Parathyroid adenoma (tissue), 2 donors: Measurements from ENCODE around the gene TRIM71.
"Not testable (repeated sequence)": the region's sequence is repeated elsewhere in the genome, so short reads cannot be mapped to it uniquely, and the experiment has no call there.

ENCODE experiments used
- H2AFZ ChIP-seq: fragments of 300-600 bp; sonication (generic); one replicate; pipeline ENCODE4 v1.7.0; 2017; ENCODE audit warnings: antibody characterized with exemption, mild to moderate bottlenecking
- H3K27ac ChIP-seq: fragments of 300-600 bp; sonication (generic); one replicate; pipeline ENCODE4 v1.7.0; 2017
- H3K27me3 ChIP-seq: fragments of 300-600 bp; sonication (generic); one replicate; pipeline ENCODE4 v1.7.0; 2017; ENCODE audit warnings: low read length; ENCODE audit not compliant: control insufficient read depth, insufficient read depth
- H3K36me3 ChIP-seq: fragments of 300-600 bp; sonication (generic); one replicate; pipeline ENCODE4 v1.7.0; 2017; ENCODE audit warnings: low read length; ENCODE audit not compliant: control insufficient read depth, insufficient read depth
- H3K4me1 ChIP-seq: fragments of 300-600 bp; sonication (generic); one replicate; pipeline ENCODE4 v1.7.0; 2017; ENCODE audit warnings: control low read depth
- H3K4me2 ChIP-seq: fragments of 300-600 bp; sonication (generic); one replicate; pipeline ENCODE4 v1.7.0; 2017; ENCODE audit warnings: low read length
- H3K4me3 ChIP-seq: fragments of 300-600 bp; sonication (generic); one replicate; pipeline ENCODE4 v1.7.0; 2017; ENCODE audit warnings: low read depth, low read length
- H3K79me2 ChIP-seq: fragments of 300-600 bp; sonication (generic); one replicate; pipeline ENCODE4 v1.7.0; 2017; ENCODE audit warnings: control low read depth
- H3K9ac ChIP-seq: fragments of 300-600 bp; sonication (generic); one replicate; pipeline ENCODE4 v1.7.0; 2017; ENCODE audit warnings: mild to moderate bottlenecking
- H3K9me3 ChIP-seq: fragments of 300-600 bp; sonication (generic); one replicate; pipeline ENCODE4 v1.7.0; 2017; ENCODE audit warnings: low read length; ENCODE audit not compliant: control insufficient read depth
- TF ChIP-seq, protein P1 (sequence below): fragments of 300-600 bp; sonication (generic); IDR thresholded peaks from one replicate; pipeline ENCODE4 v1.7.0; 2017; ENCODE audit warnings: antibody characterized with exemption, mild to moderate bottlenecking
- donor health status: primary hyperparathyroidism.

The TRIM71 gene

DNA sequence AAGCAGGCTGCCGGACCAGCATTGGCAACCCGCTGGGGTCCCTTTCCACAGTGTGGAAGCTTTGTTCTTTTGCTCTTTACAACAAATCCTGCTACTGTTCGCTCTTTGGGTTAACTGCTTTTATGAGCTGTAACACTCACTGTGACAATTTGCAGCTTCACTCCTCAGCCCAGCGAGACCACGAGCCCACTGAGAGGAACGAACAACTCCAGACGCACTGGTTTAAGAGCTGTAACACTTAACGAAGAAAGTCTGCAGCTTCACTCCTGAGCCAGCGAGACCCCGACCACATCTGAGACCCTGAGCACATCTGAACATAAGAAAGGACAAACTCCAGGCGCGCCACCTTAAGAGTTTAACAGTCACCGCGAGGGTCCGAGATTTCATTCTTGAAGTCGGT, 122.9 kb downstream of the TRIM71 start:
- H2AFZ ChIP-seq, result no peak overlapping the region
- H3K9ac ChIP-seq, result no peak overlapping the region
- H3K9me3 ChIP-seq, result no peaks in the 10 kb centered on the region
- no peak overlapping the region for H3K4me3 ChIP-seq
- H3K79me2 ChIP-seq, result no peaks in the 10 kb centered on the region
- H3K4me2 ChIP-seq, result no peak overlapping the region
- no peaks in the 10 kb centered on the region for H3K36me3 ChIP-seq
- no peaks in the 10 kb centered on the region for H3K27me3 ChIP-seq
- TF ChIP-seq, protein P1, sequence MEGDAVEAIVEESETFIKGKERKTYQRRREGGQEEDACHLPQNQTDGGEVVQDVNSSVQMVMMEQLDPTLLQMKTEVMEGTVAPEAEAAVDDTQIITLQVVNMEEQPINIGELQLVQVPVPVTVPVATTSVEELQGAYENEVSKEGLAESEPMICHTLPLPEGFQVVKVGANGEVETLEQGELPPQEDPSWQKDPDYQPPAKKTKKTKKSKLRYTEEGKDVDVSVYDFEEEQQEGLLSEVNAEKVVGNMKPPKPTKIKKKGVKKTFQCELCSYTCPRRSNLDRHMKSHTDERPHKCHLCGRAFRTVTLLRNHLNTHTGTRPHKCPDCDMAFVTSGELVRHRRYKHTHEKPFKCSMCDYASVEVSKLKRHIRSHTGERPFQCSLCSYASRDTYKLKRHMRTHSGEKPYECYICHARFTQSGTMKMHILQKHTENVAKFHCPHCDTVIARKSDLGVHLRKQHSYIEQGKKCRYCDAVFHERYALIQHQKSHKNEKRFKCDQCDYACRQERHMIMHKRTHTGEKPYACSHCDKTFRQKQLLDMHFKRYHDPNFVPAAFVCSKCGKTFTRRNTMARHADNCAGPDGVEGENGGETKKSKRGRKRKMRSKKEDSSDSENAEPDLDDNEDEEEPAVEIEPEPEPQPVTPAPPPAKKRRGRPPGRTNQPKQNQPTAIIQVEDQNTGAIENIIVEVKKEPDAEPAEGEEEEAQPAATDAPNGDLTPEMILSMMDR, result no peak
- H3K4me1 ChIP-seq, result no peaks in the 10 kb centered on the region
- no peak overlapping the region for H3K27ac ChIP-seq

DNA sequence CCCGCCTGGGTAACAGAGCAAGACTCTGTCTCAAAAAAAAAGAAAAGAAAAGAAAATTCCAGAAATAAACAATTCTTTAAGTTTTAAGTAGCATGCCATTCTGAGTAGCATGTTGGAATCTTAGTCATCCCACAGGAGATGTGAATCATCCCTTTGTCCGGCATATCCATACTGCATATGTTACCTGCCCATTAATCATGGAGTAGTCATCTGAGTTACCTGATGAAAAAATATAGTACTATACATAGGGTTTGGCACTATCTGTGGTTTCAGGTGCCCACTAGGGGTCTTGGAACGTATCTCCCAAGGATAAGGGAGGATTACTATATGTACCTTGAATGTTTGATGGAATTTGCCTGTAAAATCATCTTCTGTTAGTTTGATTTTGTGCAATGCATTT, 127.3 kb downstream of the TRIM71 start:
- H3K4me1 ChIP-seq, result peaks cover 18% of the 10 kb centered on the region
- TF ChIP-seq, protein P1, result no peak
- H3K9ac ChIP-seq, result no peak overlapping the region
- no peak overlapping the region for H3K27ac ChIP-seq
- H3K9me3 ChIP-seq, result no peaks in the 10 kb centered on the region
- no peaks in the 10 kb centered on the region for H3K79me2 ChIP-seq
- no peaks in the 10 kb centered on the region for H3K36me3 ChIP-seq
- no peak overlapping the region for H2AFZ ChIP-seq
- no peak overlapping the region for H3K4me2 ChIP-seq
- H3K27me3 ChIP-seq, result no peaks in the 10 kb centered on the region
- no peak overlapping the region for H3K4me3 ChIP-seq

DNA sequence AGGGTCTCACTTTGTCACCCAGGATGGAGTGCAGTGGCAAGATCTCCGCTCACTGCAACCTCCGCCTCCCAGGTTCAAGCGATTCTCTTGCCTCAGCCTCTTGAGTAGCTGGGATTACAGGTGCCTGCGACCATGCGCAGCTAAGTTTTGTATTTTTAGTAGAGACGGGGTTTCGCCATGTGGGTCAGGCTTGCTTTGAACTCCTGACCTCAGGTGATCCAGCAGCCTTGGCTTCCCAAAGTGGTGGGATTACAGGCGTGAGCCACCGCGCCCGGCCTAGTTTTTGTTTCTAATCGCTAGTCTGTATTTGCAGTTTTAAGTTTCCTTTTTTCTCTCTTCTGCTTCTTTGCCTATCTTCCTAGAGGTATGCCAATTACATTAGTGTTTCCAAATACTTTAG, 127.8 kb downstream of the TRIM71 start:
- not testable (repeated sequence) for H3K36me3 ChIP-seq, H3K9me3 ChIP-seq, H3K9ac ChIP-seq, H3K79me2 ChIP-seq, H3K27me3 ChIP-seq, H3K4me2 ChIP-seq, H3K4me3 ChIP-seq, H3K27ac ChIP-seq, H2AFZ ChIP-seq
- H3K4me1 ChIP-seq, result peaks cover 18% of the 10 kb centered on the region

DNA sequence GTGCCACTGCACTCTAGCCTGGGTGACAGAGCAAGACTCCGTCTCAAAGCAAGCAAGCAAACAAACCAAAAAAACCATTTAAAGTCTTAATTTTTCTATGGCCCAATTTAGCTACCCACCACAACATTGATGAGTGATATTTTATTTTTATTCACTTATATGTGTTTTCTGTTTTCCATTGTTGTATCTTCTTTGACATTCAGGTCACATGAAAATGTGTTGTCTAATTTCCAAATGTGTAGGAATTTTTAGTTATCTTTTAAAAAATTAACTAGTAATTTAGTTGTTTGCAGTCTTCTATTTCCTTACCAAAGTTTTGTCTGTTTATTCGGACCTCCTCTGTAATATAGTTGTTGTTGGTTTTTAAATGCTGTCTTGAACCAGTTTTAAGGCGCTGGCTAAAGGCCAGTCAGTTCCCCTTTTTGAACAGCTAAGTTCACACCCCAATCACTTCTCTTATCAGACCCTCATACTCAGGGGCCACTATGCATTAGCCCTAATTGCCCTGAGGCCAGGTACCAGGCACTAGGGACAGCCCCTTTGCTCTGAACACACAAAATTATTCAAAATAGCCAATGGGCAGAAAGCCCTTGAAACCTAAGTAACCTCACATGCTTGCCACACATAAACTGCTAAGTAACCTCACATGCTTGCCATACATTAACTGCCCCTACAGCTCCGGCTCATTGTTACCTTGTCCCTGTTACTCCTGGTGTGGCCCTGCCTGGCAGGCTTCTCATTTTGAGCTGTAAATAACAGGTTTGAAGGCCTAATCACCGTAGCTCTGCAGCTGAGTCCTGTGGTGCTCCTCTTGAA, 129.4 kb downstream of the TRIM71 start:
- TF ChIP-seq, protein P1, result no peak
- Histone ChIP-seq H3K4me3 (no peak overlapping the region), H3K4me1 (peaks cover 18% of the 10 kb centered on the region), H3K36me3 (no peaks in the 10 kb centered on the region), H3K4me2 (no peak overlapping the region), H3K9me3 (no peaks in the 10 kb centered on the region), H2AFZ (peak overlapping the region; percentile 76), H3K79me2 (no peaks in the 10 kb centered on the region), H3K27me3 (no peaks in the 10 kb centered on the region), H3K27ac (peak overlapping the region; percentile 36), H3K9ac (no peak overlapping the region)
